ENCODE measurements around the gene PSME2.

Gene PSME2, protein sequence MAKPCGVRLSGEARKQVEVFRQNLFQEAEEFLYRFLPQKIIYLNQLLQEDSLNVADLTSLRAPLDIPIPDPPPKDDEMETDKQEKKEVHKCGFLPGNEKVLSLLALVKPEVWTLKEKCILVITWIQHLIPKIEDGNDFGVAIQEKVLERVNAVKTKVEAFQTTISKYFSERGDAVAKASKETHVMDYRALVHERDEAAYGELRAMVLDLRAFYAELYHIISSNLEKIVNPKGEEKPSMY

GRCh38 chr14:24146453-24146977, at the start of gene PSME2:
Gene PSME2 (minus strand): TSS chr14:24146610. CDS start chr14:24146581, 29 bp downstream.
- DNase-seq (ENCODE audit: low spot score): peak; percentile 96

- DNase-seq (ENCODE audit: low spot score): peak; percentile 87
Measured at GRCh38 chr14:24195186-24196070, 49.0 kb upstream of the PSME2 start, which contains the start of gene TM9SF1. Gene TM9SF1 (minus strand): TSS chr14:24195441. CDS start chr14:24195019, 422 bp downstream.

DNA sequence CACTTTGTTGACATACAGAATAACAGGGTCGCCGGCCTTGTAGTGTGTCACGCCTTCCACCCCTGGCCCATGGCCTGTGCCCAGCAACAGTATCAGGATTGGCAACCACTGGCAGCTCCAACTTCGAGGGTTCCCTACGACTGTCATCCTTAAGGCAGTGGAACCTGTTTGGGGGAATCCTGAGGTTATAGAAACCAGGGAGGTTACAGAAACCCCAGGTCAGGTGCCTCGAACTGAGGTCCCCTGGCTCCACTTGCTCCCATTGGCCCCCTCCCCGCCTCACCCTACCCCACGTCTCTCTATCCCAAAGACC, 48.4 kb upstream of the PSME2 start:
- no peak for DNase-seq (ENCODE audit: low spot score)

GRCh38 chr14:24194186-24194872, 47.9 kb upstream of the PSME2 start:
- no peak for DNase-seq (ENCODE audit: low spot score)

- no peak for DNase-seq (ENCODE audit: low spot score)
Measured at GRCh38 chr14:24192933-24193332, 46.5 kb upstream of the PSME2 start.

DNA sequence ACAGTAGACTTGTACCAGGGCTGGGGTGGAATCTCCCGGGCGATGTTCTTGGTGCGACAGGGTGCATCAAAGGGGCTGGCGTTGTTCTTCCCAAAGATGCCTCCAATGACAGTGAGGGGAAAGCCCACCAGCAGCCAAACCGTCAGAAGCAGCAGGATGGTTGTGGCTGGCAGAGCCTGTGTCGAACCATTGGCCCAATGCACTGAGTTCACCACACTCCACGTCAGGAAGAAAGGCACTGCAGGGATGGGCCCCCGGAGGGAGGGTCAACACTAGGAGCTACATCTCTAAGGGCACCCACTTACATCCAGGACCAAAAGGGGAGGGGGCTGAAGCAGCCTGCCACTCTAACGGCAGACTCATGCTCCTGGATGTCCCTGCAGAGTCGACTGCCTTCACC, 44.0 kb upstream of the PSME2 start:
- DNase-seq (ENCODE audit: low spot score): no peak

DNA sequence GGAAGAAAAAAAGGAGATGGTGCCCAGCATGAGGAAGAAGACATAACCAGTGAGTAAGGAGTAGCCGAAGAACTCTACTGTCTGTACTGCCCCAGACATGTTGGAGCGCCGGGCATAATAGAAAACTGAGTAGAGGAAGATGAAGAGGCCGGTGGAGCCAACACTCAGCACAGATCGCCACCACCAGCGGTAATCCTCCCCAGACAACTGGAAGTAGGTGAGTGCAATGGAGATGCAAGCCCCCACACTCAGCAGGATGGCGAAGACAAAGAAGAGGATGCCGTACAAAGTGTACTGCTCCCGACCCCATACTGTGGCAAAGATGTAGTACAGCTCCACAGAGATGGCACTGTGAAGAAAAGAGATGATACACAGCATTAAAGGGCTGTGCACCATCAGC, 43.0 kb upstream of the PSME2 start:
- DNase-seq (ENCODE audit: low spot score): no peak

DNA sequence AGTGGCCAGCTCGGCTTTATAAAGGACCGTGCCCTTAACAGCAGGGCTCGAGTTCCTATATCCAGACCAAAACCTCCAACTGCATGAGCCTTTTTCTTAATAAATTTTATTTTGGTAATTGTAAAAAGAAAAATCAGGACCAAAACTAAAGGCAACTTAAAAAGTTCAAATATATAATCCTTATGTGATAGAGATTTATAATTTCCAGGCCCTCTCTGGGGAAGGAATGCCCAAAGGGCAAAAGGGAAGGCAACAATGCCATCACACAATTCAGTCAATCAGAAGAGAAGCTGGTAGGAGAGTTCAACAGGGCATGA, 42.6 kb upstream of the PSME2 start:
- no peak for DNase-seq (ENCODE audit: low spot score)

DNA sequence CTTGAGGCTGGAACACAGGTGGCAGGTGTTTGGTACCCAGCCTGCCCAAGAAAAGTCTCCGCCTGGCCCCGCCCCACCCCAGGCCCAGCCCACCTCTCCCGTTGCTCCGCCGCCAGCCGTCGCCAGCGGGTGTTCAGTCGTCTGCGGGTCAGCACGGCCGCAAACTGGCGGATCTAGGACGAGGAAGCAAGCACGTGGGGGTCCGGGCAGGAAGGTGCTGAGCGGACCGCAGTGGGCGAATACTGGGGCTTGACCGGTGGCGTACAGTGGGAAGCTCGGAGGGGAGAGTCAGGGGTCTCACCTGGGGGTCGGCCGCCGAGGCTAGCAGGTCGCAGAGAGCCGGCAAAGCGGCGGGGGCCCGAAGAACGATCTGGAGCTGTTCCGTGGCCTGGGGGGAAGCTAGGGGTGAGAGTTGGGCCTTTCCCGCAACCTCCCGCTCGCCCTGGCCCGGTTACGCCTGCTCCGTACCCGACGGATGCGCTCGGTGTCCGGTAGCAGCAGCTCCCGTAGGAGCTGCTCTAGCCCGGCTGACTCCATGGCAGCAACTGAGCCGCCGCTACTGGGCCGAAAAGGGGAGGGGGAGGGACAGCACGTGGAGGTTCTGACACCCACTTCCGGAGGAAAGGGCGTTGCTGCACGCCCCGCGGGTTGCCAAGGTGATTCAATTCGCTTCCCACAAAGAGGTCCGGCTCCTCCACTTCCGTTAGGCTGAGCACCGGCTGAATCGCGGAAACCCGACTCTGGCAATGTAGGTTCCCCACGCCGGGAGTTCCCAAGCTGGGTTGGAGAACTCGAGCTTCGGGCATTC, 42.0 kb upstream of the PSME2 start, which contains the start of gene IPO4:
IPO4 (minus strand) TSS at position 566 of the 808 bp plus-strand sequence; CDS start at position 537, 29 bp downstream.
- peak; percentile 97 for DNase-seq (ENCODE audit: low spot score)

DNA sequence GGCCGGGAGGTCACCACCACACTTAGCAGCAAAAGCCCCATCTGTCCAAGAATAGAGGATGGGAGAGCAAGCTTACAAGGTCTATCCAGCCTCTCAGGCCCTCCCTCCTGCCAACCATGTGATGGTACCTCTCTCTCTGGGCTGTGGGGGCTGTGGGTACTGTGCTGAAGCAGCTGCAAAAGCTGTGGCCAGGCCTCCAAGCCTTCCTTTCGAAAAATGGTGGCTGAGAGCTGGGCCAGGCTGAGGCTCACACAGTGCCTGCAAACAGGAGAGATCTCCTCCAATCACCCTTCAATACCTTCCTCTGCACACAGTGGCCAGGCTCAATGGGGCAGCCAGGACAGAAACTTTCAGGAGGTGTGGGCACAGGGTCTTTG, 41.1 kb upstream of the PSME2 start:
- DNase-seq (ENCODE audit: low spot score): no peak

GRCh38 chr14:24186831-24187538, 40.6 kb upstream of the PSME2 start:
- no peak for DNase-seq (ENCODE audit: low spot score)

DNA sequence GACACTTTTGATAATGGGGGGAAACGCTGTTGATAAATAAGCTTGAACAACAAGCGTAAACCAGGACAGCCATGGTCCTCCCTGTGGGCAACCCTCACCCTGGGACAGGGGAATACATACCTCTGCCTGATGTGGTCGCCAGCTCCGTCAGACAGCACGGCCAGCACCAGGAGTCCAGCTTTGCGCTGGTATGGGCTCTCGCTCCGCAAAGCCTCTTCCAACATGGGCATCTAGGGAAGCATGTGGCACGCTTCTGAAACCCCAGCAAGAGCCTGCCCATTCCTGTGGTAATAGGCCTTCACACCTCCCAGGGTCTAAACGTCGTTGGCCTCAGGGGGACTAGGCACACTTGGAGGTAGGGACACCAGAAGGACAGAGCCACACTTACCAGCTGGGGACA, 39.3 kb upstream of the PSME2 start:
- DNase-seq (ENCODE audit: low spot score): no peak

- DNase-seq (ENCODE audit: low spot score): no peak
Measured at GRCh38 chr14:24185026-24185425, 38.6 kb upstream of the PSME2 start.

- no peak for DNase-seq (ENCODE audit: low spot score)
Measured at GRCh38 chr14:24184104-24184970, 37.9 kb upstream of the PSME2 start.

DNA sequence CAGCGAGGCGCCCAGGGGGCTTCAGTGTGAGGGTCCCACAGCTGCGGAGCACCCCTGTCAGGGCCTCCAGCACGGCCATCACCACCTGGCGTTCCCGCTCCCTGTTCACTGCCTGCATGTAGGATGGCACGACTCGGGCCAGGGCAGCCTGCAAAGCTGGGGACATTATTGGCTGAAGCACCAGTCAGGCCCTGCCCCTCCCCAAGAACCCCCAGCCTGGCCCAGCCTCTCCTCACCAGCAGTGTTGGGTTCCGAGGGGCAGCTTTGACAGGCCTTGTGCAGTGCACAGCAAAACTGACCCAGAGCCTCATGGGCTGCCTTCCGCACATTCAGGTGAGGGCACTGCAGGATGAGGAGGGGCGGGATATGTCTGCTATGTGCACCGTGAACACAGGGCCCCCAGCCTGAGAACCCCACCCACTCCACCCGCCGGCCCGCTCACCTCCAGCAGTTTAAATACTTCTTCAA, 36.6 kb upstream of the PSME2 start:
- no peak for DNase-seq (ENCODE audit: low spot score)

DNA sequence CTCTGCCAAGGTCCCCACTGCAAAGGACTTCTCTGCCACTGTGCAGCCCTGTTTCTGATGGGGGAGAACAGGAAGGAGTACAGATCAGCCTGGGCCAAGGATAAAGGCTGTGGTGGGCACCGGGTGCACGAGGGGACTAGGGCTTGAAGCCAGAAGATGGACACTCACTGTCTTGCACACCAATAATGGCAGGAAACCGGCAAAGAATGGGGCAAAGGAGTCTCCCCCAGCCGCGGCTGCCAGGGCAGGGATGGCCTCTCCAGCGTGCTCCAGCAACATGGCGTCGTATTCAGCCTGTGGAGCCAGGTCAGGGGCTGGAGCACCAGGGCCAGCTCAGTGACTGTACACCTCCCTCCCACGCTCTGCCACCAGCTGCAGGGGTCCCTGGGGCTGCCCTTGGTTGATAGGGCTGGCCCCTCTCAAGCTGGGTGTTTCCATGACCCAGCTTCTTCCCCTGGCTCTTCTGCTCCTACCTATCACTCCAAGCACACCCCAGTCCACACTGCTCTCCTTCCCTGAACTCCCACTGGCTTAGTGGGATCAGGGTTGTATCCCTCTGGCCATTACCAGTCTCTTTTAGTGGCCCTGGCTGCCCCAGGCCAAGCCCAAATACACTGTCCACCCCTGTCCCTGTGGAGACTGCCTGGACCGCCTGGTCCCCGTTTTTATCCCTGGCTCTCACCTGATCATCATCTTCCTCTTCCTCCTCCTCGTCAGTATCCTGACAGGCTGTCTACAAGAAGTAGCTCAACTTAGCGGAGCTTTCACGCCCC, 35.9 kb upstream of the PSME2 start:
- DNase-seq (ENCODE audit: low spot score): no peak

DNA sequence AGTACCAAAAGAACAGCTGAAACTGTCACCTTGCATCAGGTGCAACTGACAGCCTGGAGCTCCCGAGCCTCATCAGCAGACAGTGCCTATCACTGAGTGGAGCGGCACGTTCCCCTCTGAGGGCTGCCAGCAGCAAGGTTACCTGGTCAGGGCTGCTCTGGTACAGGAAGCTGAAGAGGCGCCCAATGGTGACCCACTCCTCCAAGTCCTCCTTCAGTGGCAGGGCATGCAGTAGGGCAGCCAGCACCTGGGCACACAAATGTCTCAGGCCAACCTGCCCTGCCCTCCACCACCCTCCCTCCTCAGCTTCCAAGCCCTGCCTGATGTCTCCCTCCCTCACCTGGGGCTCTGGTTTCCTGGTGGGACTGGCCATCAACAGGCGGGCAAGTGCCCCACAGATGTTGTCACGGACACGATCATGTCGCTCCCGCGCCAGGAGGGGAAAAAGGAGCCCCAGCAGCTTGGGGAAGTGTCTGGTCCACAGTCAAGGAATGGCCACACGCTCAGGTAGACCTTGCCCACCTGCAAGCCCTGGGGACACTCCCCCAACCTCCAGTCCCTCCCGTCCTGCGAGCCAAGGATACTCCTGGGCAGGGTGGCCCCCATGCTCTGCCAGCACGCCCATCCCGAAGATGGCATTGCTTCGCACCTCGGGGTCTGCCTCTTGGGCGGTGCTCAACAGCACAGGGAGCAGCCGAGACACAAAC, 35.1 kb upstream of the PSME2 start:
- DNase-seq (ENCODE audit: low spot score): no peak

DNA sequence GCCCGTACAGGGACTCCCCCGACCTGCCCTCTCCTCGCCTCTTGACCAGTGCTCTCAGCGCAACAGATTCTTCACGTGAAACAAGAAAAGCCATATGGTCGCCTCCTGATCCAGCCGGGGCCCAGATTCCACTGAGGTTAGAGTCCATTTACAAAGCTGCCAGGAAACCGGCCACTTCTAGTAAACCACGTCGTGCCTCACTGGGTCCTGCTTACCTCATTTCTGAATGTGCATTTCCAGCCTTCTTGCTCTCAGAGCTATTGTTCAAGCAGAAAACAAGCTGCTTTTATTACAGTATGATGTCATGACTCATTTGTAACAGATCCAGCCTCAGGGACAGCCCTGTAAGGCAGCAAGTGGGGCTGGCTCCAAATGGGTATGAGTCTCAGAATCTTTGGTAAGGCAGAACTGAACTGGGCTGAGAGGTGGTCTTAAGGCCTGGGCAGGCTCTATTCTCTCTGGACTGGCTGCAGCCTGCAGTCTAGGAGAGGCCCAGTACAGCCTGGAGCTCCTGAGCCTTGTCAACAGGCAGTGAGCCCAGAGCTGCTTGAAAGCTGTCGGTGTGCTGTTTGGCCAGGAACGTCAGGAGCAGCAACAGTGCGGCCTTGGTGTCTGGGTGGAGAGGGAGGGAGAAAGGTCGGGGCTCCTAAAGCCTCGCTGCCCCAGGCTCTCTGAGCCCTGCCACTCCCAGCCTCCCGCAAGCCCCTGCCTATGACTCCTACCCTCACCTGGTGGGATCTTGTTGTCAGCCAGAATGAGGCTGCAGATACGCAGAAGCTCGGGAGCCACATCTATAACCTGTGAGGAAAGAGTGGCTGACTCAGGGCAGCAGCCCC, 33.8 kb upstream of the PSME2 start:
- no peak for DNase-seq (ENCODE audit: low spot score)

All from activated CD4-positive, alpha-beta T cell treated with anti-CD3 and anti-CD28 coated beads, Interleukin-2, Interleukin-4, amounts not matched to agents 100 ng/mL and 50 ng/mL, durations not matched to agents 16 hours and 8 hours (primary cell).